Measurements from ENCODE around the gene MLST8.

GRCh38 chr16:2180962-2181923, 24.0 kb upstream of the MLST8 start:
- no peak for TF ChIP-seq POLR2A (IDR thresholded peaks at IDR 0.05)
- TF ChIP-seq CTCF (IDR thresholded peaks at IDR 0.05): no peak
